Activated CD8-positive, alpha-beta memory T cell treated with anti-CD3 and anti-CD28 coated beads for 1 hour (primary cell): ENCODE results near the gene RNU5B-1.

Experiments
- DNase-seq, 2 donors: peaks; one replicate each; pipeline ENCODE4 v3.0.0-alpha.2; 2020; ENCODE audit warnings: low read depth in 1 of 2; ENCODE audit errors: extremely low read depth in 1 of 2

RNU5B-1 gene

DNA sequence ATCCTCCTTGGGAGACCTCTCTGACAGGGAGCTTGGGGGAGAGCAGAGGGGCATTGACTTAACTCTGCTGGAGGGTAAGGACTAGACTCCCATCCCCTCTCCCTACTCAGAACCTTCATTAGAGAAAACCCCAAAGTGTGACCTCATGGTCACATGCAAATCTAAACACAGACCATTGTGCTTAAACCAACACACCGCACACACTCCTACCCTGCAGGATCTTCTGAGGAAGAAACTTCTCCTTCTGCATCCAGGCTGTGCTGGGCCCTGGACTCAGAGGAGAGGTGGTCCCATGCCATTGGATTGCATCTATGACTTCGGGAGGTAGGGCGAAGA lies 17.0 kb upstream of the RNU5B-1 start:
- no peak for DNase-seq

DNA sequence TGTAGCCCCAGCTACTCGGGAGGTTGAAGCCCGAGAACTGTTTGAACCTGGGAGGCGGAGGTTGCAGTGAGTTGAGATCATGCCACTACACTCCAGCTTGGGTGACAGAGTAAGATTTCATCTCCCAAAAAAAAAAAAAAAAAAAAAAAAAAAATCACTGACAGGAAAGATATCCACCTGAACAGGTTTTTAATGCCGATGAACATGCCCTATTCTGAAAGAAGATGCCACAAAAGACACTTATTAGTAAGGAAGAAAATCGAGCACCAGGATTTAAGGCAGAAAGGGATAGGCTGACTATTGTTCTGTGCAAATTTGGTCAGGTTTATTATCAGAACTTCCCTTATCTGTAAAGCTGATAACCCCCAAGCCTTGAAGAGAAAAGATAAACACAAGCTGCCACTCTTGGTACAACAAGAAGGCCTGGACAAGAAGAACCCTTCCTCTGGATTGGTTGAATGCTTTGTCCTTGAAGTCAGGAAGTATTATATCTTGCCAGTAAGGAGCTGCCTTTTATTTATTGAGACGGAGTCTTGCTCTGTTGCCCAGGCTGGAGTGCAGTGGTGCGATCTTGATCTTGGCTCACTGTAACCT lies 15.1 kb upstream of the RNU5B-1 start:
- DNase-seq = no peak

GRCh38 chr15:65290228-65290627 lies 14.2 kb upstream of the RNU5B-1 start:
- DNase-seq = no peak

DNA sequence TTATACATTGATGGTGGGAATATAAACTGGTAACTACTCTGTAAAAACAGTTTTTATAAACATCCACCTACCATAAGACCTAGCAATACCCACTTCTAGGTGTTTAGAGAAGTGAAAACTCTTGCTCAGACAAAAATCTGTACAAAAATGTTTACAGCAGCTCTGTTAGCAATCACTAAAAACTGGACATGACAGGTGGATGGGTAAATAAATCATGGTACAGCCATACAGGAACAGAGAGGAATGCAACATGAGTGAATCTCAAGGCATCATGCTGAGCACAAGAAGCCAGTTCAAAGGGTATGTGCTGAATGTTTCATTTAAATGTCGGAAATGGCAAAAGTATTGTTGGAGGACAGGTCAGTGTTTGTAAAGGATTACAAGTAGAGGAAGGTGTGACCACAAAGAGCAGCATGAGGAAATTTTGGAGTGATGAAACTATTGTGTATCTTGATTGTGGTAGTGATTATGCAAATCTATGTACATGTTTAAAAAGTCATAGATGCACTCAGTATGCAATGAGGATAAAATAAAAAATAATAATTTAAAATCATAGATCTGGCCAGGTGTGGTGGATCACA lies 11.4 kb upstream of the RNU5B-1 start:
- DNase-seq = no peak

DNA sequence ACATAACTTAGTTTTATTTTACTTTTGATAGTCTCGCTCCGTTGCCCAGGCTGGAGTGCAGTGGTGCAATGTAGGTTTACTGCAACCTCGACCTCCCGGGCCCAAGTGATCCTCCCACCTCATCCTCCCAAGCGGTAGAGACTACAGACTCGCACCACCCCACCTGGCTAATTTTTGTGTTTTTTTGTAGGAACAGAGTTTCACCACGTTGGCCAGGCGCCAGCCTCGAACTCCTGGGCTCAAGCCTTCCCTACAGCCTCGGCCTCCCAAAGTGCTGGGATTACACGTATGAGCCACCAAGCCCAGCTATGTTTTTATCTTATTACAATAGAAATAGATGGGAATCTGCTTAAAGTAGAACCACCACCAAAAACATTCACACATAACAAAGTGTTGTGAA lies 5.7 kb upstream of the RNU5B-1 start:
- no peak for DNase-seq

DNA sequence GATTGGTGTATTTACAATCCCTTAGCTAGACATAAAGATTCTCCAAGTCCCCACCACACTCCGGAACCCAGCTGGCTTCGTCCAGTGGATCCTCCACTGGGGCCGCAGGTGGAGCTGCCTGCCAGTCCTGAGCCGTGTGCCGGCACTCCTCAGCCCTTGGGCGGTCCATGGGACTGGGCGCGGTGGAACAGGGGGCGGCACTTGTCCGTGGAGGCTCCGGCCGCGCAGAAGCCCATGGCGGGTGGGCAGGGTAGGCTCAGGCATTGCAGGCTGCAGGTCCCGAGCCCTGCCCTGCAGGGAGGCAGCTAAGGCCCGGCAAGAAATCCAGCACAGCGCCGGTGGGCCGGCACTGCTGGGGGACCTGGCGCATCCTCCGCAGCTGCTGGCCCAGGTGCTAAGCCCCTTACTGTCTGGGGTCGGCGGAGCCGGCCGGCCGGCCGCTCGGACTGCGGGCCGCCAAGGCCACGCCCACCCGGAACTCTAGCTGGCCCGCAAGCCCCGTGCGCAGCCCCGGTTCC lies 3.5 kb upstream of the RNU5B-1 start:
- no peak for DNase-seq

DNA sequence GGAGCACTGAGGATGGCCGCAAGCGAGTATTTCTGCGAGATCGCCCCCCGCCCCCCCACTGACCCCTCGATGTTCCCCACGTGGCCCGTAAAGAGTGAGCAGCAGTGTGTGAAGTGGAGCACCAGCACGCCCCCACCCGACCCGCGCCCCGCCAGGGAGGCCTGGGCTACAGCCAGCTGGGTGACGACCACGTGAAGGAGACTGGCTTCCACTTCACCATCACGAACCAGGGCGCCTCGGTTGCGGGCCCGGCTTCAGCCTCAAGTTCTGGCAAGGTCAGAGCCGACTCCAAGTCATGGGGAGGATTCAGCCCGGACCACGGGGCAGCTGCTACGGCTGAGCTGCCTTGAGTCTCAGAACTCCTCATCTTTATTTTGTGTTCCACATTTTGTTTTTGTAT lies 2.4 kb upstream of the RNU5B-1 start:
- DNase-seq = no peak

DNA sequence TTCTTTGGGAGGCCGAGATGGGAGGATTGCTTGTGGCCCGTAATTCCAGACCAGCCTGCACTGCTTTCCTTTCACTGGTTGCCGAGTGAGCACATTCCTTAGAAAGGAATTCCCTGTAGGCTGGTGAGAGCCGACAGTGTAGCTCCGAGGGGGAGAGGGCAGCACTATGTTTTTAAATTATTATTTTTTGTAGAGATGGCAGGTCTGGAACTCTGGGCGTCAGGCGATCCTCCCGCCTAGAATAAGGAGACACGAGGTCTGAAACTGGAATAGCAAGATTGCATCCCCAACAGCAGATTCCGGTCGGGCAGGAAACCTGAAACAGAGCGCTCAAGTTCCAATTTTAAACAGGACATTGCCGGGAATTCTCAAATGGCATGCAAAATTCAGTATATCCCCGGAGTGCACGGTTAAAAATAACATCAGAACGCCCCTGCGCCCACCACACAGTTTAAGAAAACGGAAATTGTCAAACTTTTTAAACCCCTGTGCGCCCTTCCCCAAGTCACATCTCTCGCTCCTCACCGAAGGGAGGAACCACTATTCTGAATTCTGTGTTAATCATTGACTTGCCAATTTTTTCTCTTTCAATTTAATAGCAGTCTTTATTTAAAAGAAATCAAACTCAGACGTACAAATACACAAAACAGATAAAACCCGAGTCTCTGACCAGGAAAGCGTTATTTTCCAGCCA lies 643 bp upstream of the RNU5B-1 start:
- DNase-seq = no peak

GRCh38 chr15:65305150-65305758 lies 777 bp downstream of the RNU5B-1 start:
- DNase-seq = no peak

DNA sequence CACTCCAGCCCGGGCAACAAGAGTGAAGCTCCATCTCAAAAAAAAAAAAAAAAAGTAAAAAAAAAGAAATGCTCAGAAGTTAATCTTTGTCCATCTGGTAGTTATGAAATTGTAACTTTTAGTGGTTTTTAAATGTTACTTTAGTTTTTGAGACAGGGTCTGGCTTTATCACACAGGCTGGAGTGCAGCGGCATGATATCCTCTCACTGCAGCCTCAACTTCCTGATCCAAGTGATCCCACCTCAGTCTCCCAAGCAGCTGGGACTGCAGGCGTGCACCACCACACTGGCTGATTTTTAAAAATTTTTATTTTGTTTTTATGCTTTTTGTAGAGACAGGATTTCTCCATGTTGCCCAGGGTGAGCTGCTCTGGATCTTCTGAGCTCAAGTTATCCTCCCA lies 1.3 kb downstream of the RNU5B-1 start:
- no peak for DNase-seq

- no peak for DNase-seq
These were observed 2.1 kb downstream of the RNU5B-1 start for GRCh38 chr15:65306551-65306950.

DNA sequence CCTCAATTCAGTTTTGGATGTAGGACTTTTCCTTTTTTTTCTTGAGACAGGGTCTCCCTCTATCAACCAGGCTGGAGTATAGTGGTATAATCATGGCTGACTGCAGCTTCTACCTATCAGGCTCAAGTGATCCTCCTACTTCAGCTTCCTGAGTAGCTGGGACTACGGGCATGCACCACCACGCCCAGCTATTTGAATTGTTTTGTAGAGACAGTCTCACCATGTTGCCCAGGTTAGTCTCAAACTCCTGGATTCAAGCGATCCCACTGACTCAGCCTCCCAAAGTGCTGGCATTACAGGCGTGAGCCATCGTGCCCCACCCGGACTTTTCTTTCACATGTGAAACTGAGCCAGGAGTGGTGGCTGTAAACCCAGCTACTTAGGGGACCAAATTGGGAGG lies 3.5 kb downstream of the RNU5B-1 start:
- no peak for DNase-seq

DNA sequence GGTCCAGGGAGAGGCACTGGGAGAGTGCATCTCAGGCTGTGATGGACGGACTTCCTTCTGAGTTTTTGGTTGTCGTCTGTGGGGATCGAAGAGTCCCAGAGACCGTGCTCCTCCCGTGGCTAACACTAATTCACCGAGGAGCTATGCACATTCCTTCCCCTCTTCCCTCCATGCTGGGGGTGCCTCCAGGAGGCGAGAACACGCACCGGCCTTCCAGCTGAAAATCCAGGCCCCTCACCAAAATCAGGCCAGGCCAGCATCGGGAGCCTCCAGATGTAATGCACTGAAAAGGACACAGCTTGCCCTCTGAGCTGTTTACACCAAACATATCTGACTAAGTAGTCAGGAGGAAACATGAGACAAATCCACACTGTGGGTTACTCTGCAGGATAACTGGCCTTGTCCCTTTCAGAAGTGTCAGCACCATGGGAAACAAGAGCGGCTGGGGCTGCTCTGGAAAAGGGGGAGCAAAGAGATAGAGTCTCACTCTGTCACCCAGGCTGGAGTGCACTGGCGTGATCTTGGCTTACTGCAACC lies 5.5 kb downstream of the RNU5B-1 start:
- DNase-seq = no peak

DNA sequence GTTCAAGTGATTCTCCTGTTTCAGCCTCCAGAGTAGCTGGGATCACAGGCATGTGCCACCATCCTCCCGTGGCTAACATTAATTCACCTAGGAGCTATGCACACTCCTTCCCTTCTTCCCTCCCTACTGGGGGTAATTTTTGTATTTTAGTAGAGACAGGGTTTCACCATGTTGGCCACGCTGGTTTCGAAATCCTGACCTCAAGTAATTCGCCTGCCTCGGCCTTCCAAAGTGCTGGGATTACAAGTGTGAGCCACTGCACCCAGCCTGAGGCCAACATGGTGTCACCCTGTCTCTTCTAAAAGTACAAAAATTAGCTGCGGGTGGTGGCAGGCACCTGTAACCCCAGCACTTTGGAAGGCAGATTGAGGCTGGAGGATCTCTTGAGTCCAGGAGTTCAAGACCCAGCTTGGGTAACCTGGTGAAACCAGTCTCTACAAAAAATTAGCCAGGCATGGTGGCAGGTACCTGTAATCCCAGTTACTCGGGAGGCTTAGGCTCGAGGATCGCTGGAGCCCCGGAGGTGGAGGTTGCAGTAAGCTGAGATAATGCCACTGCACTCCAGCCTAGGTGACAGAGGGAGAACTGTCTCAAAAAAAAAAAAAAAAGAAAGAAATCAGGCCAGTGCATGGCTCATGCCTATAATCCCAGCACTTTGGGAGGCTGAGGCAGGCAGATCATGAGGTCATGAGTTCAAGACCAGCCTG lies 6.1 kb downstream of the RNU5B-1 start:
- no peak for DNase-seq

- DNase-seq = no peak
These were observed 7.3 kb downstream of the RNU5B-1 start for GRCh38 chr15:65311760-65312159.

DNA sequence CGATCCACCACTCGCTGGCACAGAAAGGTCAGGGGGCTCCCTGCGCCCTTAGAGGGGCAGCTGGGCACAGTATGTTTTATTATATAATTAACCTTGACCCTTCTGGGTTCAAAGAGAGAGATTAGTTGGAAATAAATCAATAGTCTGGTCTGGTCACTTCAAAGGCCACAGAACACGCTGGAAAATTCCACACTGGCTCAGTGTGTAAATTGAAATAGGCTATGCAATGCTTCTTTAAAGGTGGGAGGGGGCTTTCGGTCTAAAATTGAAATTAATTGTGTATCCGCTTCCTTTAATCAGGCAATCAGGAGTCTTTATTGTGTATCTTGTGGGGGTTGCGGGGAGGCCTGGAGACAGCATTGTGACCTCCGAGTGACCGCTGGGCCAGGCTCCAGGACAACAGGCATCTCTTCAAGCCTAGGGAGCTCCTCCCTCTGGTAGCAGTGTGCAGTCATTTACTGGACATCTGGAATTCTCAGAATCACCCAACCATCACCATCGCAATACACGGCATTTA lies 8.0 kb downstream of the RNU5B-1 start:
- DNase-seq = no peak

- DNase-seq = peak; percentile 46 to 54
These were observed 14.4 kb downstream of the RNU5B-1 start for GRCh38 chr15:65318870-65319356.

DNA sequence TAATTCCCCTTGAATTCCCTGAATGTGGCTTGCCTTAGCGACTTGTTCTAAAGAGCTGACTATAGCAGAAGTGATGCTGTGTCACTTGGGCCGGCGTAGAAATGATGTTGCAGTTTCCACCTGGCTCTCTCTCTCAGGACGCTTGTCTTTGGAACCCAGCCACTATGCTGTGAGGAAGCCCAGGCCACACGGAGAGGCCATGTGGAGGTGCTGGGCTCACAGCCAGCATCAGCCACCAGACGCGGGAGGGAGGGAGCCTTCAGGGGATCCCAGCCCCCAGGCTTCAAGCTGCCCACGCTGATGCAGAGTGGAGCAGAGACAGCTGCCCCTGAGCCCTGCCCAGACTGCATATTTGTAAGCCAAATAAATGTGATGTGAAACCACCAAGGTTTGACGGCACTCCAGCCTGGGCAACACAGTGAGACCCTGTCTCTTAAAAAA lies 18.6 kb downstream of the RNU5B-1 start:
- no peak for DNase-seq

DNA sequence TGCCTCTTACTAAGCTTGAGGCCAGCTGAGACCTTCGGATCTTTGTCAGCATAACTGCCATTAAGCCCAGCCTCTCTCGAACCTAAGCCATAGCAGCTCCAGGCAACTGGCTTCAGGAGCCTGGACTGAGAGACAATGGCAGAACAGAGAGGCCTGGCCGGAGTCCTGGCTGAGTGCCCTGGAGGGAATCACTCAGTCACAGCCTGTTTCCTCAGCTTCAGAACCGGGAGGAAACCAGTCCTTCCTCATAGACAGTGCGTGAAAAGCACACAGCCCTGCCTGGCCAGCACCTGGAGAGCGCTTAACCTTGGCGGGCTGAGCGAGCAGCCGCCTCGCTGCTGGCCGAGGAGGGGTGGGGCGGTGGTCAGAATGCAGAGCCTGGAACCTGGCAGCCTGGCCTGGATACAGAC lies 21.6 kb downstream of the RNU5B-1 start:
- DNase-seq = no peak

DNA sequence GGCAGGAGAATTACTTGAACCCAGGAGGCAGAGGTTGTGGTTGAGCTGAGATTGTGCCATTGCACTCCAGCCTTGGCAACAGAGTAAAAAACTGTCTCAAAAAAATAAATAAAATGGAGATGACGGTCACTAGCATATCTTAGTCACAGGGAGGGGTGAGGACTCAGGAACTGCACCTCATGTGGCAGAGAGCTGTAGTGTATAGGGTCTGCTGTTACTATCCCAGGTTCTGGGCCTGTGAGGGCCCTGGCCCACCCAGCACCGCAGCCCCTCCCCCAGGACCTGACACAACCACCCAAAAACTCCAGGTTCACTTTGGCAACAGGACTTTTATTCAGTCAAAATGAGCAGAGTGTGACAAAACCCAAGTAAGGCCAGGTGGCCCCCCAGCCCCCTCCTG lies 22.3 kb downstream of the RNU5B-1 start:
- no peak for DNase-seq
